Activated naive CD4-positive, alpha-beta T cell treated with anti-CD3 and anti-CD28 coated beads, Interleukin-2, amount 50 U/mL, for 24 hours (primary cell): Measurements from ENCODE around the gene OSMR.

Experiments used
- H3K27ac Mint-ChIP-seq: one replicate; pipeline ENCODE4 v1.8.0; 2021; ENCODE audit warnings: mild to moderate bottlenecking, mixed read lengths
- H3K27me3 Mint-ChIP-seq: one replicate; pipeline ENCODE4 v1.8.0; 2021; ENCODE audit warnings: mixed read lengths
- H3K36me3 Mint-ChIP-seq: one replicate; pipeline ENCODE4 v1.8.0; 2021; ENCODE audit warnings: mixed read lengths
- H3K4me1 Mint-ChIP-seq: one replicate; pipeline ENCODE4 v1.8.0; 2021; ENCODE audit warnings: mixed read lengths
- H3K4me3 Mint-ChIP-seq: one replicate; pipeline ENCODE4 v1.8.0; 2021; ENCODE audit warnings: mild to moderate bottlenecking, mixed read lengths
- H3K9me3 Mint-ChIP-seq: one replicate; pipeline ENCODE4 v1.8.0; 2021; ENCODE audit warnings: mixed read lengths

The OSMR gene

GRCh38 chr5:38953426-38954012 lies 107.7 kb downstream of the OSMR start:
- no peak overlapping the region for H3K27ac Mint-ChIP-seq
- no peaks in the 10 kb centered on the region for H3K27me3 Mint-ChIP-seq

GRCh38 chr5:38961691-38962090 lies 115.9 kb downstream of the OSMR start:
- Mint-ChIP-seq H3K9me3 (no peaks in the 10 kb centered on the region), H3K36me3 (peaks cover 11% of the 10 kb centered on the region), H3K27me3 (no peaks in the 10 kb centered on the region), H3K27ac (no peak overlapping the region), H3K4me1 (no peaks in the 10 kb centered on the region), H3K4me3 (no peak overlapping the region)

More at GRCh38 chr5:38953426-38954012, 107.7 kb downstream of the OSMR start:
- Mint-ChIP-seq H3K9me3 (no peaks in the 10 kb centered on the region), H3K36me3 (peaks cover 11% of the 10 kb centered on the region), H3K4me3 (no peak overlapping the region), H3K4me1 (no peaks in the 10 kb centered on the region)

- H3K4me1 Mint-ChIP-seq = no peaks in the 10 kb centered on the region
- H3K4me3 Mint-ChIP-seq = no peak overlapping the region
- no peak overlapping the region for H3K27ac Mint-ChIP-seq
- peaks cover 1% of the 10 kb centered on the region for H3K36me3 Mint-ChIP-seq
- no peaks in the 10 kb centered on the region for H3K9me3 Mint-ChIP-seq
- no peaks in the 10 kb centered on the region for H3K27me3 Mint-ChIP-seq
Measured at GRCh38 chr5:38968665-38969064, 122.9 kb downstream of the OSMR start.

GRCh38 chr5:38978036-38978435 lies 132.2 kb downstream of the OSMR start:
- Mint-ChIP-seq H3K27me3 (no peaks in the 10 kb centered on the region), H3K4me1 (peaks cover 14% of the 10 kb centered on the region), H3K4me3 (no peak overlapping the region), H3K9me3 (no peaks in the 10 kb centered on the region), H3K36me3 (peaks cover 6% of the 10 kb centered on the region), H3K27ac (no peak overlapping the region)

GRCh38 chr5:38979535-38979934 lies 133.7 kb downstream of the OSMR start:
- Mint-ChIP-seq H3K36me3 (peaks cover 3% of the 10 kb centered on the region), H3K27ac (no peak overlapping the region), H3K9me3 (no peaks in the 10 kb centered on the region), H3K4me1 (peaks cover 9% of the 10 kb centered on the region), H3K4me3 (no peak overlapping the region), H3K27me3 (no peaks in the 10 kb centered on the region)
